Colonic mucosa (tissue), 4 donors: ENCODE measurements around the gene EXOC2. TPM values are rescaled to one million over a fixed set of nuclear protein-coding genes. Genes with fewer than 3 reads are reported as not detected.

Experiments
- DNase-seq: peaks from one replicate; pipeline ENCODE4 v3.0.0-alpha.2; 2020
- H3K27ac ChIP-seq: fragments of 200-600 bp; one replicate; pipeline ENCODE4 v1.8.0; 2021
- H3K27me3 ChIP-seq: fragments of 200-600 bp; one replicate; pipeline ENCODE4 v1.8.0; 2021
- H3K36me3 ChIP-seq: fragments of 200-600 bp; one replicate; pipeline ENCODE4 v1.8.0; 2021
- H3K4me1 ChIP-seq: fragments of 200-600 bp; one replicate; pipeline ENCODE4 v1.8.0; 2021; ENCODE audit warnings: mild to moderate bottlenecking
- H3K4me3 ChIP-seq: fragments of 200-600 bp; one replicate; pipeline ENCODE4 v1.8.0; 2021
- H3K9ac ChIP-seq, 2 donors: one replicate each; pipeline ENCODE4 v1.7.0; 2013; ENCODE audit warnings: control low read depth in 2 of 2, low read depth in 2 of 2, low read length in 2 of 2
- H3K9me3 ChIP-seq: fragments of 200-600 bp; one replicate; pipeline ENCODE4 v1.8.0; 2021
- CTCF ChIP-seq: fragments of 200-600 bp; IDR thresholded peaks from one replicate; pipeline ENCODE4 v1.8.0; 2022; ENCODE audit warnings: antibody characterized with exemption, mild to moderate bottlenecking
- intact Hi-C: fragments of 100-400 bp; cut with DNase I; formaldehyde crosslinking; loops from one replicate; pipeline ENCODE4 v1.14.1; 2022
- total RNA-seq, 2 donors: library from RNA; stranded (reverse); fragmentation: NEBNext Ultra II Directional in 1 of 2; extraction: Animal tissue kit (Norgen Biotek cat#: 25700) in 1 of 2; gene quantifications; one replicate each; pipeline ENCODE4 v1.2.1, GENCODE V29; 2021
- donor health status: healthy.
- donor health status: DM: no; HTN: no; CAD: no.
- donor health status: DM: no; HTN: no; CAD: no.

EXOC2 gene
- total RNA-seq, 2 donors from 2014 or later, result 18.3 to 19.6 TPM

GRCh38 chr6:583116-583515 is 109.8 kb downstream of the EXOC2 start:
- H3K4me3 ChIP-seq, result no peak overlapping the region
- no peaks in the 10 kb centered on the region for H3K9me3 ChIP-seq
- no peak for DNase-seq
- no peaks in the 10 kb centered on the region for H3K27me3 ChIP-seq
- intact Hi-C loops, result no loop called here
- no peak overlapping the region for H3K27ac ChIP-seq
- H3K9ac ChIP-seq, result no peak overlapping the region
- H3K36me3 ChIP-seq, result no peaks in the 10 kb centered on the region
- H3K4me1 ChIP-seq, result no peaks in the 10 kb centered on the region
- no peak for TF ChIP-seq CTCF

- Histone ChIP-seq H3K4me1 (no peaks in the 10 kb centered on the region), H3K4me3 (no peak overlapping the region), H3K27ac (no peak overlapping the region), H3K36me3 (no peaks in the 10 kb centered on the region), H3K9ac (no peak overlapping the region), H3K27me3 (no peaks in the 10 kb centered on the region), H3K9me3 (no peaks in the 10 kb centered on the region)
- DNase-seq, result no peak
- intact Hi-C loops, result no loop called here
- TF ChIP-seq CTCF, result no peak
Measured at GRCh38 chr6:582370-582769, 110.6 kb downstream of the EXOC2 start.

DNA sequence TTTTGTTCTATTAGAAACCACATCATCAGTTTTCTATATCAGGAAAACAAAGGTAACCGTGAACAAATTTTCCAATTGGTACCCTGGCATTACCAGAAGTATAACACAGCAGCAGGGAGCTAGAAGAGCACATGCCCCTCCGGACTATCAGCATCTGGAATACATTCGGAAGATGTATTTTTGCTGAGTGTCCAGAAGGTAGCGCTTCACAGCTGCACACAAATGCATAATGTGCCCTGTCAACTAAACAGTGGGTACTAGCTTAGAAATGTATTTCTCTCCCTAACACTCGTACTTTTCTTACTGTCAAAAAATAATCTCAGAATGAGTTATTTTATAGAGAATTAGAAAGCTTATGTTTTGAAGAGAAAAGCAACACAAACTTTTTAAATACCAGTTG is 113.6 kb downstream of the EXOC2 start:
- no peak for TF ChIP-seq CTCF

GRCh38 chr6:572596-573265 is 120.2 kb downstream of the EXOC2 start:
- H3K4me1 ChIP-seq, result no peaks in the 10 kb centered on the region
- no peaks in the 10 kb centered on the region for H3K27me3 ChIP-seq
- no peak overlapping the region for H3K27ac ChIP-seq
- no peak overlapping the region for H3K9ac ChIP-seq
- intact Hi-C loops, result no loop called here
- H3K4me3 ChIP-seq, result no peak overlapping the region
- H3K36me3 ChIP-seq, result no peaks in the 10 kb centered on the region
- TF ChIP-seq CTCF, result no peak
- DNase-seq, result no peak
- H3K9me3 ChIP-seq, result no peaks in the 10 kb centered on the region

More for the DNA sequence above, 113.6 kb downstream of the EXOC2 start:
- H3K36me3 ChIP-seq, result no peaks in the 10 kb centered on the region
- DNase-seq, result no peak
- H3K9ac ChIP-seq, result no peak overlapping the region
- no peaks in the 10 kb centered on the region for H3K9me3 ChIP-seq
- no peaks in the 10 kb centered on the region for H3K27me3 ChIP-seq
- no peak overlapping the region for H3K4me3 ChIP-seq
- intact Hi-C loops, result no loop called here
- no peaks in the 10 kb centered on the region for H3K4me1 ChIP-seq
- H3K27ac ChIP-seq, result no peak overlapping the region

DNA sequence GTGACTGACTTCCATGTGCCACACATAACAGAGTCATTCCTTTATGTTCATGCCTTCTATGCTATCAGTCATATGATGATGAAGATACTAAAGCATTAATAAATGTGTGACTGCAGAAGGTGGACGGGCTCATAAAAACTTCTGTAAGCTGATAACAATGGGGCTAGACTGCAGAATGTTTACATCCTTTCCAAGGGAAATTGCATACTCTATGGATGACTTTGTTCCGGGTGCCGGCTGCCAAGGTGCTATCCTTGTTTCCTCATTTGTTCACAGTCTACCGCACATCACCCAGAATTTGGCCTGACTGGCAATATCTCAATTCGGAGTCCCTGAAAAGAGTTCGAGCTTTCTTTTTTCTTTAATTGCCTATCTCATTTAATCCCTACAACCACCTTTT is 121.0 kb downstream of the EXOC2 start:
- Histone ChIP-seq H3K9me3 (no peaks in the 10 kb centered on the region), H3K4me3 (no peak overlapping the region), H3K36me3 (no peaks in the 10 kb centered on the region), H3K9ac (no peak overlapping the region), H3K27ac (no peak overlapping the region), H3K27me3 (no peaks in the 10 kb centered on the region), H3K4me1 (no peaks in the 10 kb centered on the region)
- DNase-seq, result no peak
- intact Hi-C loops, result no loop called here
- TF ChIP-seq CTCF, result no peak
